PC-9 (cell line): ENCODE results near the gene TACR2. TPM values are rescaled to one million over a fixed set of nuclear protein-coding genes. Genes with fewer than 3 reads are reported as not detected.

Experiments
- BruUV-seq: library from RNA; stranded (reverse); fragments of 400-500 nt; replicated peaks from 2 replicates; lab custom pipeline; 2021; lab: Mats Ljungman, UMichigan
- CTCF ChIA-PET: fragments of 300-600 bp; sonication (Branson Sonifier 250); formaldehyde crosslinking; loops from one replicate; lab custom pipeline; 2022; ENCODE audit warnings: antibody characterized with exemption; lab: Charles Lee
- POLR2A ChIA-PET: fragments of 300-600 bp; sonication (Branson Sonifier 250); formaldehyde crosslinking; loops from one replicate; lab custom pipeline; 2022; ENCODE audit warnings: antibody characterized with exemption; ENCODE audit not compliant: unreplicated experiment; lab: Charles Lee
- DNase-seq, 2 experiments: peaks; one replicate each; pipeline versions ENCODE4 v3.0.0 to v3.0.0-alpha.2; 2015 to 2022; ENCODE audit warnings: mixed read lengths in 1 of 2
- H2AFZ ChIP-seq: fragments of 200-600 bp; sonication (generic); 2 replicates; pipeline ENCODE4 v1.8.1; 2017; ENCODE audit warnings: antibody characterized with exemption
- H3F3A ChIP-seq: fragments of 200-600 bp; sonication (generic); 2 replicates; pipeline ENCODE4 v1.8.1; 2017; ENCODE audit warnings: antibody characterized with exemption, mild to moderate bottlenecking, low read depth; ENCODE audit not compliant: insufficient read depth
- H3K27ac ChIP-seq: fragments of 200-600 bp; sonication (generic); 2 replicates; pipeline ENCODE4 v1.6.1; 2016; ENCODE audit warnings: mixed run types
- H3K27me3 ChIP-seq: fragments of 200-600 bp; sonication (generic); 2 replicates; pipeline ENCODE4 v1.6.1; 2016; ENCODE audit warnings: low read depth, mixed run types; ENCODE audit not compliant: insufficient read depth
- H3K36me3 ChIP-seq: fragments of 200-600 bp; sonication (generic); 2 replicates; pipeline ENCODE4 v1.6.1; 2016; ENCODE audit warnings: low read depth, mixed run types
- H3K4me1 ChIP-seq: fragments of 200-600 bp; sonication (generic); replicated peaks from 2 replicates; pipeline ENCODE4 v1.6.1; 2016; ENCODE audit warnings: mixed run types; ENCODE audit not compliant: insufficient read depth
- H3K4me2 ChIP-seq: fragments of 200-600 bp; sonication (generic); 2 replicates; pipeline ENCODE4 v1.6.1; 2017; ENCODE audit warnings: mixed run types
- H3K4me3 ChIP-seq: fragments of 200-600 bp; sonication (generic); 2 replicates; pipeline ENCODE4 v1.6.1; 2016; ENCODE audit warnings: mixed run types
- H3K79me2 ChIP-seq: fragments of 200-600 bp; sonication (generic); 2 replicates; pipeline ENCODE4 v1.6.1; 2017; ENCODE audit warnings: low read depth, mixed run types
- H3K9me2 ChIP-seq: fragments of 200-600 bp; sonication (generic); 2 replicates; pipeline ENCODE4 v1.8.1; 2017; ENCODE audit warnings: mild to moderate bottlenecking; ENCODE audit not compliant: insufficient read depth
- H3K9me3 ChIP-seq: fragments of 200-600 bp; sonication (generic); 2 replicates; pipeline ENCODE4 v1.8.1; 2016; ENCODE audit warnings: low read depth; ENCODE audit not compliant: insufficient read depth
- H4K20me1 ChIP-seq: fragments of 200-600 bp; sonication (generic); 2 replicates; pipeline ENCODE4 v1.8.1; 2017; ENCODE audit not compliant: insufficient read depth
- CTCF ChIP-seq: fragments of 200-600 bp; sonication (generic); conservative IDR thresholded peaks from 2 replicates; pipeline ENCODE4 v1.6.1; 2017; ENCODE audit warnings: mixed run types, antibody characterized with exemption, mild to moderate bottlenecking, moderate library complexity
- EZH2 ChIP-seq: fragments of 200-600 bp; sonication (generic); IDR thresholded peaks from 2 replicates; pipeline ENCODE4 v1.8.0; 2017; ENCODE audit warnings: antibody characterized with exemption, low read depth
- intact Hi-C: fragments of 100-400 bp; cut with micrococcal nuclease; formaldehyde crosslinking; loops from one replicate; pipeline ENCODE4 v1.10.0; 2022; ENCODE audit not compliant: unreplicated experiment
- total RNA-seq: library from RNA; stranded (reverse); gene quantifications from 2 replicates; pipeline ENCODE4 v1.2.3, GENCODE V29; 2021

The TACR2 gene
- total RNA-seq, 1 experiment from 2014 or later = not detected

- intact Hi-C loops = loop anchor here (5.0 kb wide), 1 partner anchor 320 kb away; no protein-coding TSS in a partner anchor
- H4K20me1 ChIP-seq = no peaks in the 10 kb centered on the region
- no peak overlapping the region for H2AFZ ChIP-seq
- no peaks in the 10 kb centered on the region for H3K9me3 ChIP-seq
- H3K9me2 ChIP-seq = no peaks in the 10 kb centered on the region
- DNase-seq = no peak
- no TSS peak for BruUV-seq
- no peaks in the 10 kb centered on the region for H3K36me3 ChIP-seq
- no peak overlapping the region for H3K4me2 ChIP-seq
- 0 out of 2 replicates have a peak, but pooled peaks cover 8% of the 10 kb centered on the region for H3K27me3 ChIP-seq
- TF ChIP-seq CTCF = no peak
- TF ChIP-seq EZH2 = no peak
- H3K4me3 ChIP-seq = no peak overlapping the region
- CTCF ChIA-PET = no interaction called here
- H3F3A ChIP-seq = peaks cover 10% of the 10 kb centered on the region; the same call in 1 of the 2 replicates
- peaks cover 26% of the 10 kb centered on the region for H3K4me1 ChIP-seq
- POLR2A ChIA-PET = no interaction called here
- no peak overlapping the region for H3K27ac ChIP-seq
- no peaks in the 10 kb centered on the region for H3K79me2 ChIP-seq
Measured at GRCh38 chr10:69412232-69412790, 4.4 kb downstream of the TACR2 start.

- intact Hi-C loops = loop anchor here (5.0 kb wide), 1 partner anchor 319 kb away; no protein-coding TSS in a partner anchor
- peaks cover 10% of the 10 kb centered on the region; the same call in 1 of the 2 replicates for H3F3A ChIP-seq
- CTCF ChIA-PET = interaction anchor here (0.6 kb wide), 1 partner anchor 1004 kb away, joined by 4 read pairs; the partner anchor contains the start of gene RUFY2
Measured at GRCh38 chr10:69411476-69411875, 5.2 kb downstream of the TACR2 start.

GRCh38 chr10:69410487-69410886 is 6.2 kb downstream of the TACR2 start:
- ChIA-PET POLR2A (no interaction called here), CTCF (interaction anchor here (0.5 to 1.1 kb wide), 2 partner anchors 48 to 127 kb away, joined by 3 to 5 read pairs; no protein-coding TSS in a partner anchor)
- H3K4me3 ChIP-seq = no peak overlapping the region
- H3K4me2 ChIP-seq = no peak overlapping the region
- no peaks in the 10 kb centered on the region for H3K79me2 ChIP-seq
- peaks cover 18% of the 10 kb centered on the region; the same call in 1 of the 2 replicates for H3F3A ChIP-seq
- no TSS peak for BruUV-seq
- H3K27ac ChIP-seq = no peak overlapping the region
- H3K36me3 ChIP-seq = no peaks in the 10 kb centered on the region
- TF ChIP-seq CTCF = no peak
- no peak for TF ChIP-seq EZH2
- no peaks in the 10 kb centered on the region for H3K9me3 ChIP-seq
- DNase-seq = no peak
- no peaks in the 10 kb centered on the region for H4K20me1 ChIP-seq
- 0 out of 2 replicates have a peak, but pooled peaks cover 5% of the 10 kb centered on the region for H3K27me3 ChIP-seq
- H2AFZ ChIP-seq = no peak overlapping the region
- peaks cover 26% of the 10 kb centered on the region for H3K4me1 ChIP-seq
- intact Hi-C loops = loop anchor here (5.0 kb wide), 1 partner anchor 318 kb away; no protein-coding TSS in a partner anchor
- H3K9me2 ChIP-seq = no peaks in the 10 kb centered on the region

More at GRCh38 chr10:69411476-69411875, 5.2 kb downstream of the TACR2 start:
- H3K36me3 ChIP-seq = no peaks in the 10 kb centered on the region
- H2AFZ ChIP-seq = no peak overlapping the region
- H3K4me3 ChIP-seq = no peak overlapping the region
- POLR2A ChIA-PET = no interaction called here
- H3K79me2 ChIP-seq = no peaks in the 10 kb centered on the region
- no peak overlapping the region for H3K4me2 ChIP-seq
- peaks cover 26% of the 10 kb centered on the region for H3K4me1 ChIP-seq
- no peaks in the 10 kb centered on the region for H3K9me3 ChIP-seq
- no peak overlapping the region for H3K27ac ChIP-seq
- no peak for TF ChIP-seq CTCF
- no peak for TF ChIP-seq EZH2
- 0 out of 2 replicates have a peak, but pooled peaks cover 8% of the 10 kb centered on the region for H3K27me3 ChIP-seq
- DNase-seq = no peak
- BruUV-seq = no TSS peak
- no peaks in the 10 kb centered on the region for H3K9me2 ChIP-seq
- no peaks in the 10 kb centered on the region for H4K20me1 ChIP-seq
